Activated naive CD8-positive, alpha-beta T cell treated with anti-CD3 and anti-CD28 coated beads, Interleukin-2, amount 10 ng/mL, durations not matched to agents 7 days and 5 days (primary cell): ENCODE data around the gene ESPL1. TPM values are rescaled to one million over a fixed set of nuclear protein-coding genes. Genes with fewer than 3 reads are reported as not detected.

Experiments used
- ATAC-seq: fragments of 150-1000 bp; cut with Tn5 transposase; one replicate; pipeline ENCODE4 v1.10.0; 2021; ENCODE audit warnings: low read depth, moderate library complexity
- POLR2A ChIA-PET: fragments of 350-600 bp; sonication (Branson Sonifier 250); formaldehyde crosslinking; loops from one replicate; lab custom pipeline; 2021; ENCODE audit warnings: antibody characterized with exemption; lab: Charles Lee
- DNase-seq: peaks from one replicate; pipeline ENCODE4 v3.0.0; 2021
- H3K27ac Mint-ChIP-seq: one replicate; pipeline ENCODE4 v1.8.0; 2022; ENCODE audit warnings: mild to moderate bottlenecking, mixed read lengths
- H3K27me3 Mint-ChIP-seq: one replicate; pipeline ENCODE4 v1.8.0; 2022; ENCODE audit warnings: mild to moderate bottlenecking, moderate library complexity, mixed read lengths
- H3K36me3 Mint-ChIP-seq: one replicate; pipeline ENCODE4 v1.8.0; 2021; ENCODE audit warnings: mild to moderate bottlenecking, mixed read lengths
- H3K4me1 Mint-ChIP-seq: one replicate; pipeline ENCODE4 v1.8.0; 2021; ENCODE audit warnings: mixed read lengths
- H3K4me3 Mint-ChIP-seq: one replicate; pipeline ENCODE4 v1.8.0; 2022; ENCODE audit warnings: mild to moderate bottlenecking, moderate library complexity, mixed read lengths
- H3K9me3 Mint-ChIP-seq: one replicate; pipeline ENCODE4 v1.8.0; 2021; ENCODE audit warnings: mixed read lengths
- total RNA-seq, 2 experiments: library from RNA; stranded (reverse); gene quantifications; one replicate each; pipeline ENCODE4 v1.2.3, GENCODE V29; 2021

Gene ESPL1
- 10 to 100 TPM; 90.5 to 91.0 TPM for total RNA-seq

- peaks cover 37% of the 10 kb centered on the region for H3K36me3 Mint-ChIP-seq
- H3K9me3 Mint-ChIP-seq: no peaks in the 10 kb centered on the region
- no peaks in the 10 kb centered on the region for H3K27me3 Mint-ChIP-seq
- ATAC-seq: peak; percentile 92
- H3K4me1 Mint-ChIP-seq: peaks cover 41% of the 10 kb centered on the region
- peak within 1 kb of the TSS; percentile 99 for H3K4me3 Mint-ChIP-seq
- POLR2A ChIA-PET: interaction anchor here (0.5 to 5.2 kb wide), 35 partner anchors 8 to 262 kb away, joined by 3 to 48 read pairs (median 5); partner anchors contain the start of genes AAAS, CSAD, EIF4B and ITGB7
- peak; percentile 92 for DNase-seq
- peak within 1 kb of the TSS; percentile 97 for H3K27ac Mint-ChIP-seq
Observed at GRCh38 chr12:53267999-53268629, at the start of gene ESPL1. Gene ESPL1, plus strand, starts transcription at chr12:53268299. Its CDS starts 468 bp downstream, at chr12:53268767.

GRCh38 chr12:53218551-53219291, 49.4 kb upstream of the ESPL1 start:
- no peaks in the 10 kb centered on the region for H3K27me3 Mint-ChIP-seq
- peaks cover 68% of the 10 kb centered on the region for H3K4me1 Mint-ChIP-seq
- POLR2A ChIA-PET: interaction anchor here (0.5 to 4.4 kb wide), 19 partner anchors 9 to 161 kb away, joined by 3 to 48 read pairs (median 6); partner anchors contain the start of genes AAAS, CSAD, ESPL1 and SOAT2
- H3K4me3 Mint-ChIP-seq: peak overlapping the region; percentile 89
- peak; percentile 36 for DNase-seq
- no peak for ATAC-seq
- peak overlapping the region; percentile 87 for H3K27ac Mint-ChIP-seq
- H3K36me3 Mint-ChIP-seq: peaks cover 20% of the 10 kb centered on the region
- H3K9me3 Mint-ChIP-seq: no peaks in the 10 kb centered on the region

- Mint-ChIP-seq H3K4me3 (peak overlapping the region; percentile 89), H3K27me3 (no peaks in the 10 kb centered on the region), H3K9me3 (no peaks in the 10 kb centered on the region), H3K27ac (peak overlapping the region; percentile 87), H3K36me3 (peaks cover 13% of the 10 kb centered on the region), H3K4me1 (peaks cover 70% of the 10 kb centered on the region)
- peak; percentile 72 for DNase-seq
- POLR2A ChIA-PET: interaction anchor here (0.5 to 4.4 kb wide), 25 partner anchors 10 to 282 kb away, joined by 3 to 48 read pairs (median 5); partner anchors contain the start of genes AAAS, CSAD, ESPL1 and MYG1
- ATAC-seq: peak; percentile 6
Observed at GRCh38 chr12:53219292-53219955, 48.7 kb upstream of the ESPL1 start.

GRCh38 chr12:53219956-53220693, 48.0 kb upstream of the ESPL1 start:
- no peaks in the 10 kb centered on the region for H3K9me3 Mint-ChIP-seq
- peaks cover 71% of the 10 kb centered on the region for H3K4me1 Mint-ChIP-seq
- peak overlapping the region; percentile 89 for H3K4me3 Mint-ChIP-seq
- ATAC-seq: peak; percentile 44
- POLR2A ChIA-PET: interaction anchor here (0.6 to 4.4 kb wide), 22 partner anchors 11 to 289 kb away, joined by 3 to 48 read pairs (median 7); partner anchors contain the start of genes AAAS, CSAD, ESPL1 and MYG1
- DNase-seq: peak; percentile 82
- H3K27me3 Mint-ChIP-seq: no peaks in the 10 kb centered on the region
- H3K27ac Mint-ChIP-seq: peak overlapping the region; percentile 96
- H3K36me3 Mint-ChIP-seq: peaks cover 10% of the 10 kb centered on the region

- H3K27me3 Mint-ChIP-seq: no peaks in the 10 kb centered on the region
- peak; percentile 62 for ATAC-seq
Observed at GRCh38 chr12:53220694-53221202, 47.4 kb upstream of the ESPL1 start.

GRCh38 chr12:53221203-53222080, 46.7 kb upstream of the ESPL1 start:
- POLR2A ChIA-PET: interaction anchor here (0.7 to 4.4 kb wide), 8 partner anchors 12 to 103 kb away, joined by 3 to 45 read pairs (median 8); partner anchors contain the start of genes AAAS and PFDN5

More at GRCh38 chr12:53220694-53221202, 47.4 kb upstream of the ESPL1 start:
- peak; percentile 87 for DNase-seq
- H3K36me3 Mint-ChIP-seq: peaks cover 10% of the 10 kb centered on the region
- POLR2A ChIA-PET: interaction anchor here (0.6 to 4.4 kb wide), 18 partner anchors 10 to 288 kb away, joined by 3 to 48 read pairs (median 8); partner anchors contain the start of genes AAAS, CSAD, ESPL1 and MYG1
- H3K27ac Mint-ChIP-seq: peak overlapping the region; percentile 96
- no peaks in the 10 kb centered on the region for H3K9me3 Mint-ChIP-seq
- H3K4me1 Mint-ChIP-seq: peaks cover 70% of the 10 kb centered on the region
- peak overlapping the region; percentile 89 for H3K4me3 Mint-ChIP-seq

GRCh38 chr12:53222170-53222721, 45.9 kb upstream of the ESPL1 start:
- Mint-ChIP-seq H3K4me1 (peaks cover 60% of the 10 kb centered on the region), H3K4me3 (peak overlapping the region; percentile 80), H3K27me3 (no peaks in the 10 kb centered on the region), H3K9me3 (no peaks in the 10 kb centered on the region), H3K36me3 (peaks cover 12% of the 10 kb centered on the region), H3K27ac (peak overlapping the region; percentile 86)
- peak; percentile 33 for DNase-seq
- POLR2A ChIA-PET: interaction anchor here (1.4 to 2.3 kb wide), 2 partner anchors 14 to 30 kb away, joined by 3 to 8 read pairs; a partner anchor contains a TSS
- no peak for ATAC-seq

More at GRCh38 chr12:53221203-53222080, 46.7 kb upstream of the ESPL1 start:
- ATAC-seq (peak; percentile 20), DNase-seq (peak; percentile 77)
- Mint-ChIP-seq H3K4me1 (peaks cover 63% of the 10 kb centered on the region), H3K27me3 (no peaks in the 10 kb centered on the region), H3K4me3 (peak overlapping the region; percentile 89), H3K36me3 (peaks cover 5% of the 10 kb centered on the region), H3K9me3 (no peaks in the 10 kb centered on the region), H3K27ac (peak overlapping the region; percentile 96)

- Mint-ChIP-seq H3K4me1 (peaks cover 55% of the 10 kb centered on the region), H3K36me3 (peaks cover 12% of the 10 kb centered on the region), H3K9me3 (no peaks in the 10 kb centered on the region), H3K27me3 (no peaks in the 10 kb centered on the region), H3K27ac (peak overlapping the region; percentile 86), H3K4me3 (peak overlapping the region; percentile 80)
- ATAC-seq: no peak
- POLR2A ChIA-PET: interaction anchor here (1.0 to 2.3 kb wide), 4 partner anchors 9 to 29 kb away, joined by 3 to 8 read pairs (median 3); a partner anchor contains a TSS
- DNase-seq: peak; percentile 33
Observed at GRCh38 chr12:53222806-53223261, 45.3 kb upstream of the ESPL1 start.

GRCh38 chr12:53223389-53224060, 44.6 kb upstream of the ESPL1 start:
- no peak for ATAC-seq

GRCh38 chr12:53224061-53224896, 43.8 kb upstream of the ESPL1 start:
- Mint-ChIP-seq H3K9me3 (no peaks in the 10 kb centered on the region), H3K4me3 (peak overlapping the region; percentile 68), H3K27me3 (no peaks in the 10 kb centered on the region), H3K27ac (peak overlapping the region; percentile 87), H3K36me3 (peaks cover 10% of the 10 kb centered on the region), H3K4me1 (peaks cover 50% of the 10 kb centered on the region)
- no peak for ATAC-seq
- POLR2A ChIA-PET: interaction anchor here (0.8 to 2.3 kb wide), 6 partner anchors 9 to 44 kb away, joined by 3 to 8 read pairs (median 3); partner anchors contain the start of gene ESPL1
- DNase-seq: peak; percentile 39

More at GRCh38 chr12:53223389-53224060, 44.6 kb upstream of the ESPL1 start:
- peak overlapping the region; percentile 80 for H3K4me3 Mint-ChIP-seq
- no peaks in the 10 kb centered on the region for H3K27me3 Mint-ChIP-seq
- H3K36me3 Mint-ChIP-seq: peaks cover 12% of the 10 kb centered on the region
- POLR2A ChIA-PET: interaction anchor here (0.6 to 2.3 kb wide), 7 partner anchors 10 to 120 kb away, joined by 3 to 8 read pairs (median 3); partner anchors contain the start of genes ESPL1 and SOAT2
- DNase-seq: peak; percentile 51
- H3K9me3 Mint-ChIP-seq: no peaks in the 10 kb centered on the region
- peak overlapping the region; percentile 87 for H3K27ac Mint-ChIP-seq
- peaks cover 51% of the 10 kb centered on the region for H3K4me1 Mint-ChIP-seq
